SH-SY5Y (cell line): ENCODE results near the gene RAPGEF1.

ENCODE experiments used
- GATA2 ChIP-seq: IDR thresholded peaks from 2 replicates; pipeline ENCODE4 v1.6.1; 2011; ENCODE audit warnings: mild to moderate bottlenecking, low read depth, low read length
- GATA3 ChIP-seq: IDR thresholded peaks from 2 replicates; pipeline ENCODE4 v1.6.1; 2011; ENCODE audit warnings: low read depth, mild to moderate bottlenecking, low read length, moderate library complexity

DNA sequence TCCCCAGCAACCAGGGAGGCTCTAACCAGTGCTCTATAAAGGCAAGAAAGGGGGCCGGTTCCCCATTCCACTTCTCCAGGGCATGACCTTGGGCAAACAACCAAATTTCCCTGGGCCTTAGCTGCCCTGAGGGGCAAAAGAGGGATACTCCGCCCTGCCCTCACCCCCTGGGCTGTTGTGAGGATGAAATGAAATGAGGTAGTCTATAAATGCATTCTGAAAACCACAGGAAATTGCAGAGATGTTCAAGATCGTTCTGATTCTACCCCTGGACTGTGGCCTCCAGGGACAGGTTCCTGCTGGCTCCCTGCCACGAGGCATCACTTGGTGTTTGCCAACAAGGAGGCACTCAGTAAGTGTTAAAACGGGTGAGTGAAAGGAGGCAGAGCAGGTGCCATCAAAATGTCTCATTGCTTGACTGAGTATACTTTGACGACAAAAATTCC lies 5.7 kb downstream of the RAPGEF1 start:
- no peak for TF ChIP-seq GATA2
- no peak for TF ChIP-seq GATA3
